T-helper 2 cell (primary cell): ENCODE results near the gene SASH1.

Experiments
- DNase-seq, 5 experiments: peaks; one replicate each; pipeline versions ENCODE4 v3.0.0 to v3.0.0-alpha.2; 2012 to 2022

SASH1 gene

GRCh38 chr6:148596891-148597455 is 254.3 kb downstream of the SASH1 start:
- no peak for DNase-seq

DNA sequence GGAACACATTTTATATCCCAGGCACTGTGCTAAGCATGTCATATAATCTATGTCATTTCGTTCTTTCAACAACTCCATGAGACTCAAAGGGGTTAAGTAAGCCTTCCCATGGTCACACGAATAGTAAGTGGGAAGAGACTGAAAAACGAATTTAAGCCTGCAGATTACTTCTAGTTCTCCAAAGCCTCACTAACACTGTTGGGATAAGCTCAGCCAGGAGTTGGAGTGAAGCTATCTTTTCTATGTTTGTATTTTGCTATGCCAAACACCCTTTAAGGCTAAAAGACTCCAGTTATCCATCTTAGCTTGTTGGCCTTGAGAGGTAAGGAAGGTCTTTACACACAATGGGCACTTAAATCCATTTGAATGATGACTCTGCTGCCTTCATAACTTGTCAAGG is 256.1 kb downstream of the SASH1 start:
- no peak for DNase-seq

- DNase-seq: no peak
These were observed 257.4 kb downstream of the SASH1 start for GRCh38 chr6:148599967-148600426.
